ENCODE results near the gene MANBA. TPM values are rescaled to one million over a fixed set of nuclear protein-coding genes. Genes with fewer than 3 reads are reported as not detected.

MANBA gene
- total RNA-seq, 2 experiments from 2014 or later: 13.8 to 15.2 TPM

- no peaks in the 10 kb centered on the region for H3K27me3 Mint-ChIP-seq
- no peak overlapping the region for H3K27ac Mint-ChIP-seq
- H3K4me1 Mint-ChIP-seq: peaks cover 5% of the 10 kb centered on the region
- no peak overlapping the region for H3K4me3 Mint-ChIP-seq
- CTCF ChIA-PET: no interaction called here
- no peaks in the 10 kb centered on the region for H3K9me3 Mint-ChIP-seq
- DNase-seq: no peak
- POLR2A ChIA-PET: no interaction called here
- peaks cover 5% of the 10 kb centered on the region for H3K36me3 Mint-ChIP-seq (ENCODE audit: low read depth)
These were observed 25.5 kb upstream of the MANBA start for GRCh38 chr4:102786279-102786678.

DNA sequence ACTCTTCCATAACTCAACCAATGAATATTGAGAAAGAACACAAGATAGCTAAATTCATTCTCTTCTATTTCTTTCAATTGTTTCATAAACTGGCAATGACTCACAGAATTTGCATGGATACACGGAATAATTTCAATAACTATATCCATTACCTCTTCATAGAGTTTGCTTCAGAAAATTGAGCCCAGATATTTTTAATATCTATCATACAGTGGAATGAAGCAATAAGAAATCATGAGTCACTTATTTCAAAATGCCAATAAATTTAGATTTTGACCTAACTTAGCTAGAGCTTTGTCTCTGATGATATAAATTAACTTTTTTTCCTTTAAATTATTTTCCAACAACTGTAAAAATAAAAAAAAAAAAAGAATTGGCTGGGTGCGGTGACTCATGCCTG, 22.2 kb upstream of the MANBA start:
- no peaks in the 10 kb centered on the region for H3K9me3 Mint-ChIP-seq
- POLR2A ChIA-PET: no interaction called here

DNA sequence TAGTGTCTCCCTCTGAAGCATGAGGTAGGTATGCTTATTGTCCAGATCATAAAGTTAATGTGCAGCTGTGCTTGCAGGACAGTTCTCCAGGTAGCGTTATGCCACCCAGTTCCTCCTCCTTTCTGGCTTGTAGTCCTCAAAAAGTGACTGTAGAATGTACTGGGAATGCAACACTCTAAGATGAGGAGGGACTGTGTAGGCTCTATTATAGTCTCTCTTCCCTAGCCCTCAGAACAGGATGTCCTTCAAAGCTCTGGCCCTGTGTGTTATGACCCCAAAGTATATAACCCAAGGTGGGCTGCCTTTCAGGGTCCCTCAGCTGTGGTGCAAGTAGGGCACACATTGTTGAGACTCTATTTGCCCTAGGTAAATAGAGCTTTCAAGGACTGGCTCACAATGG, 20.8 kb upstream of the MANBA start:
- Mint-ChIP-seq H3K36me3 (ENCODE audit: low read depth) (no peaks in the 10 kb centered on the region), H3K9me3 (no peaks in the 10 kb centered on the region), H3K4me3 (no peak overlapping the region), H3K27me3 (peaks cover 6% of the 10 kb centered on the region), H3K27ac (no peak overlapping the region), H3K4me1 (no peaks in the 10 kb centered on the region)
- POLR2A ChIA-PET: no interaction called here
- DNase-seq: no peak
- CTCF ChIA-PET: interaction anchor here (0.6 kb wide), 1 partner anchor 1053 kb away, joined by 4 read pairs; no protein-coding TSS in a partner anchor

More for the DNA sequence above, 22.2 kb upstream of the MANBA start:
- CTCF ChIA-PET: interaction anchor here (0.7 kb wide), 1 partner anchor 337 kb away, joined by 6 read pairs; no protein-coding TSS in a partner anchor
- no peak overlapping the region for H3K27ac Mint-ChIP-seq
- no peak overlapping the region for H3K4me3 Mint-ChIP-seq
- H3K36me3 Mint-ChIP-seq (ENCODE audit: low read depth): no peaks in the 10 kb centered on the region
- DNase-seq: no peak
- no peaks in the 10 kb centered on the region for H3K4me1 Mint-ChIP-seq
- peaks cover 1% of the 10 kb centered on the region for H3K27me3 Mint-ChIP-seq

DNA sequence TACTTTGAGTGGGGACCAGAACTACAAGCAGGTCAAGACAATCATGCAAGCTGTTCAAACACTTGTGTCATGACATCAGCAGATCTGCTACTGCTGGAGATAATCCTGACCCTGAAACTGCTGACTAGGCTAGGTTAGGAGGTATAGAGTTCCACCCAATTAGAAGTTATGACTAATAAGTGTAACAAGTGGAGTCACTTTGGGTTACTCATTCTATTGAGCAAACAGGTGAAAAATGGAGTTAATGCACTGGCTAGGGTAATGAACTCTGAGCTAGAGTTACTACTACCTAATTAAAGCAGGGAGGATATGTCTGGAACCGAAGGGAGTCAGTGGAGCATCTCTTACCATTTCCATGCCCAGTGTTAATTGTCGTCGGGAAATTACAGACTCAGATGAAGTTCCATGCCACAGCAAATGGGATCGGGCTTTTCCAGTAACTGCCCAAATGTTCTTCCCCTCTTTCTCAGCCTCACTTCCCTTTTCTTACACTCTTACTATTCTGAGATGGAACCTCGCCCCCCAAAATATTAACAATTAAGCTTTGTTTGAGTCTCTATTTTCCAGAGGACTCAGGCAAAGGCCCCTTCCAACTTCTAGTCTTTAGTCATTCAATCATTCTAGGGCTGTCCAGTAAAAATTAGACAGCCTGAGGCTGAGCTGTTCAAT, 19.8 kb upstream of the MANBA start:
- Mint-ChIP-seq H3K27ac (no peak overlapping the region), H3K4me1 (no peaks in the 10 kb centered on the region), H3K27me3 (peaks cover 6% of the 10 kb centered on the region), H3K36me3 (ENCODE audit: low read depth) (no peaks in the 10 kb centered on the region), H3K9me3 (no peaks in the 10 kb centered on the region), H3K4me3 (no peak overlapping the region)
- ChIA-PET POLR2A (no interaction called here), CTCF (no interaction called here)
- no peak for DNase-seq

- ChIA-PET CTCF (interaction anchor here (0.6 kb wide), 1 partner anchor 66 kb away, joined by 3 read pairs; no protein-coding TSS in a partner anchor), POLR2A (interaction anchor here (0.6 kb wide), 1 partner anchor 60 kb away, joined by 6 read pairs; no protein-coding TSS in a partner anchor)
- H3K36me3 Mint-ChIP-seq (ENCODE audit: low read depth): no peaks in the 10 kb centered on the region
- H3K4me1 Mint-ChIP-seq: no peaks in the 10 kb centered on the region
- no peak overlapping the region for H3K4me3 Mint-ChIP-seq
- peaks cover 6% of the 10 kb centered on the region for H3K27me3 Mint-ChIP-seq
- no peaks in the 10 kb centered on the region for H3K9me3 Mint-ChIP-seq
- DNase-seq: no peak
- H3K27ac Mint-ChIP-seq: no peak overlapping the region
These were observed 18.4 kb upstream of the MANBA start for GRCh38 chr4:102779204-102779603.

DNA sequence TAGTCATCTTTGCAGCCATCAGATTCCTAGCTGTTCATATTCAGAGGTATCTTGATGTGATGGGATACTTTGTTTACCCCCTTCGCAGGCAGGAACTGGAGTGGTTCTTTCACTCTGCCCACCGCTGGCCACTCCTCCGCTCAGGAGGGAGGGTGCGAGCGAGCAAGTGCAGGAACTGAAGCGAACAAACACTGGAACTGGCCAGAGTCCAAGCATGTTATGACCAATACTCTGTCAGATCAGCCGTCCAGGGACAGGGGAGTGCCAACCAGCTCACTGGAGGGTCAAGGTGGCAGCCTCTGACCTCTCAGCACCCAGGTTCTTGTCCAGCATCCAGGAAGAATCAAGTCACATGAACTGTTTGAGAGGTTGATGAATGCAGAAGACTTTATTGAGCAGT, 18.0 kb upstream of the MANBA start:
- ChIA-PET CTCF (no interaction called here), POLR2A (no interaction called here)
- Mint-ChIP-seq H3K9me3 (no peaks in the 10 kb centered on the region), H3K27ac (no peak overlapping the region), H3K36me3 (ENCODE audit: low read depth) (no peaks in the 10 kb centered on the region), H3K27me3 (peaks cover 6% of the 10 kb centered on the region), H3K4me3 (no peak overlapping the region), H3K4me1 (no peaks in the 10 kb centered on the region)
- DNase-seq: no peak

DNA sequence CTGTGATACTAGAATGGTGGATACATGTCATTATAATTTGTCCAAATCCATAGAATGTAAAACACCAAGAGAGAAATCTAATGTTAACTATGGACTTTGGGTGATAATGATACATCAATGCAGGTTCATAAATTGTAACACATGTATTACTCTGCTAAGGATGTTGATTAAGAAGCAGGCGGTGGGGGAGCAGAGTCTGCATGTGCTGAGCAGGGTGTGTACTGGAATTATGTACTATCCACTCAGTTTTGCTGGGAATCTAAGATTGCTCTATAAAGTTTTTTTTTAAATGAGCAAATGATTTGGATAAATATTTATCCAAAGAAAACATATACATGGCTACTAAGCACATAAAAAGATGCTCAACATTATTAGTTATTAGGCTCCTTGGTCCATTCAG, 15.0 kb upstream of the MANBA start:
- H3K9me3 Mint-ChIP-seq: no peaks in the 10 kb centered on the region
- no peaks in the 10 kb centered on the region for H3K36me3 Mint-ChIP-seq (ENCODE audit: low read depth)
- H3K4me3 Mint-ChIP-seq: no peak overlapping the region
- peaks cover 6% of the 10 kb centered on the region for H3K27me3 Mint-ChIP-seq
- no peaks in the 10 kb centered on the region for H3K4me1 Mint-ChIP-seq
- no peak overlapping the region for H3K27ac Mint-ChIP-seq
- CTCF ChIA-PET: no interaction called here
- POLR2A ChIA-PET: no interaction called here
- DNase-seq: no peak

DNA sequence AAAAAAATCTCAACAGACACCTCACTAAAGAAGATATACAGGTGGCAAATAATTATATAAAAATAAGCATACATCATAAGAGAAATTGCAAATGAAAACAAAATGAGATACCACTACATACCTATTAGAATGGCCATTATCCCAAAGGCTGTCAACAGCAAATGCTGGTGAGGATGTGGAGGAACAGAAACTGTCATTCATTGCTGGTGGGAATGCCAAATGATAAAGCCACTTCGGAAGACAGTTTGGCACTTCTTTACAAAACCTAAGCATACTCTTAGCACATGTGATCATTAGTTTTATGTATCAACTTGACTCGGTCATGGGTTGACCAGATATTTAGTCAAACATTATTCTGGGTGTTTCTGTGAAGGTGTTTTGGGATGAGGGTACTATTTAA, 13.5 kb upstream of the MANBA start:
- ChIA-PET POLR2A (no interaction called here), CTCF (interaction anchor here (1.0 kb wide), 1 partner anchor 19 kb away, joined by 3 read pairs; no protein-coding TSS in a partner anchor)
- Mint-ChIP-seq H3K4me3 (no peak overlapping the region), H3K4me1 (no peaks in the 10 kb centered on the region), H3K27me3 (peaks cover 10% of the 10 kb centered on the region), H3K9me3 (no peaks in the 10 kb centered on the region), H3K36me3 (ENCODE audit: low read depth) (no peaks in the 10 kb centered on the region), H3K27ac (no peak overlapping the region)
- DNase-seq: no peak

DNA sequence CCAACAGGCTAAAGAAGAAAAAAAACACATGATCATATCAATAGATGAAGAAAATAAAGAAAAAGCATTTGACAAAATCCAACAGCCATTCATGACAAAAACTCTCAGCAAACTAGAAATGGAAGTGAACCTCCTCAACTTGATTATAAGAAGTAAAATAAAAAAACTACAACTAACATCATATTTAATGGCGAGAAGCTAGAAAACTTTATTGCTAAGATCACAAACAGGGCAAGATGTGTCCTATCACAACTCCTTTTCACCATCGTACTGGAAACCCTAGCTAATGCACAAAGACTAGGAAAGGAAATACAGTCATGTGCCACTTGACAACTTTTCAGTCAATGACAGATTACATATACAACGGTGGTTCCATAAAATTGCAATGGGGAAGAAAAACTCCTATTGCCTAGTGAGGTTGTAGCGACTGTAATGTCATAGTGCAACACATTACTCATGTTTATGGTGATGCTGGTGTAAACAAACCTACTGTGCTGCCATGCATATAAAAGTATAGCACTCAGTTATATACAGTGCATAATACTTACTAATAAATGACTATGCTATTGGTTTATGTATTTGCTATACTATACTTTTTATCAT, 12.1 kb upstream of the MANBA start:
- Mint-ChIP-seq H3K27me3 (peaks cover 8% of the 10 kb centered on the region), H3K27ac (no peak overlapping the region), H3K4me1 (no peaks in the 10 kb centered on the region), H3K36me3 (ENCODE audit: low read depth) (no peaks in the 10 kb centered on the region), H3K4me3 (no peak overlapping the region), H3K9me3 (no peaks in the 10 kb centered on the region)
- POLR2A ChIA-PET: no interaction called here
- CTCF ChIA-PET: no interaction called here
- no peak for DNase-seq

DNA sequence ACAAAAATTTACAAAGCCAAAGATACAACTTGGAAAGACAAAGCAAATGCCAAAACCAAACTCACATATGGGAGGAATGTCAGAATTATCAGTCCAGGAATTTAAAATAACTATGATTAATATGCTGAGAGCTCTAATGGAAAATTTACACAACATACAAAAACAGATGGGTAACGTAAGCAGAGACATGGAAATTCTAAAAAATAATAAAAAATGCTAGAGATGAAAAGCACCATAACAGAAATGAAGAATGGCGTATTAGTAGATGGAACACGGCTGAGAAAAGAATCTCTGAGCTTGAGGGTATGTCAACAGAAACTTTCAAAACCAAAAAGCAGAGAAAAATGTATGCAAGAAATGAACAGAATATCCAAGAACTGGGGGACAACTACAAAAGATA, 4.1 kb upstream of the MANBA start:
- Mint-ChIP-seq H3K4me1 (peaks cover 17% of the 10 kb centered on the region), H3K27ac (no peak overlapping the region), H3K27me3 (peaks cover 6% of the 10 kb centered on the region), H3K4me3 (no peak overlapping the region), H3K36me3 (ENCODE audit: low read depth) (no peaks in the 10 kb centered on the region), H3K9me3 (no peaks in the 10 kb centered on the region)
- CTCF ChIA-PET: no interaction called here
- DNase-seq: no peak
- POLR2A ChIA-PET: no interaction called here

DNA sequence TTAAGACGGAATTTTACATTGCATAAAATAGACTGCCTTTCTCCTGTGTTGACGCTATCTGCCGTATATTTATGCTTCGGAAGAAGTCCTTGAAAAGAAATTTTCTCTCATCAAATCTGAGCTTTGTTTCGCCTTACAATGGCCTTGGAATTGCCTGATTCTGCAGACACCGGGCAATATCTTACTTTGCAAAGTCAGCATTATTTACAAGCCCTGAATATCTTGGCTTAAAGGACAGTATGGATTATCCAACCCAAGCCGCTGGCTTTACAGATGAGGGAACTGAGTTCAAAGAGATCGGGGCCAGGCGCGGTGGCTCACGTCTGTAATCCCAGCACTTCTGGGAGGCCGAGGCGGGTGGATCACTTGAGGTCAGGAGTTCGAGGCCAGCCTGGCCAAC, 1.1 kb upstream of the MANBA start:
- H3K27ac Mint-ChIP-seq: no peak overlapping the region
- POLR2A ChIA-PET: no interaction called here
- CTCF ChIA-PET: interaction anchor here (0.6 to 2.0 kb wide), 4 partner anchors 10 to 48 kb away, joined by 3 to 8 read pairs (median 4); no protein-coding TSS in a partner anchor
- peaks cover 4% of the 10 kb centered on the region for H3K36me3 Mint-ChIP-seq (ENCODE audit: low read depth)
- DNase-seq: no peak
- H3K27me3 Mint-ChIP-seq: peaks cover 4% of the 10 kb centered on the region
- peaks cover 34% of the 10 kb centered on the region for H3K4me1 Mint-ChIP-seq
- peak overlapping the region; percentile 94 for H3K4me3 Mint-ChIP-seq
- H3K9me3 Mint-ChIP-seq: no peaks in the 10 kb centered on the region

DNA sequence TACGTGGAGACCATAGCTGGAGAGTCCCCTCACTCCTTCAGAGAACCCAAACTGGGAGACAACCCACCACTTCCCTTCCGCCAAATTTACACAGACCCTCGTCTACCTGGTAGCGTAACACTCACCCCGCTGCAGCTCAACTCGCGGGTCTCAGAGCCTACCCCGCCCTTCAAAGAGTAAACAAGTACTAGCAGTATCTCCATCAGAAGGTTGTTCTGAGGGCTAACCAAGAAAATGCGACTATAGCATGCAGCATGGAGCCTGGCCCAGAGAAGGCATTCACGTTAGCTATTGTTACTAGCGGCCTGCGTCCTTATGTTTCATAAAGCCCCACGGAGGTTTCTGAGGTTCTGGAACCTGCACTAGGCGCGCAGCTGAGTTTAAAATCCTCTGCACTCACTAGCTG, 531 bp upstream of the MANBA start:
- H3K27ac Mint-ChIP-seq: peak overlapping the region; percentile 86
- H3K27me3 Mint-ChIP-seq: peaks cover 4% of the 10 kb centered on the region
- H3K36me3 Mint-ChIP-seq (ENCODE audit: low read depth): peaks cover 4% of the 10 kb centered on the region
- POLR2A ChIA-PET: interaction anchor here (0.8 kb wide), 1 partner anchor 218 kb away, joined by 3 read pairs; no protein-coding TSS in a partner anchor
- peak; percentile 24 for DNase-seq
- H3K4me1 Mint-ChIP-seq: peaks cover 35% of the 10 kb centered on the region
- CTCF ChIA-PET: interaction anchor here (0.6 to 2.0 kb wide), 5 partner anchors 9 to 73 kb away, joined by 3 to 8 read pairs (median 4); no protein-coding TSS in a partner anchor
- peaks cover 1% of the 10 kb centered on the region for H3K9me3 Mint-ChIP-seq
- H3K4me3 Mint-ChIP-seq: peak overlapping the region; percentile 94

GRCh38 chr4:102759831-102760644, 730 bp downstream of the MANBA start:
- Mint-ChIP-seq H3K36me3 (ENCODE audit: low read depth) (peaks cover 4% of the 10 kb centered on the region), H3K27ac (peak overlapping the region; percentile 86), H3K4me3 (peak overlapping the region; percentile 94), H3K27me3 (peaks cover 4% of the 10 kb centered on the region), H3K4me1 (peaks cover 39% of the 10 kb centered on the region), H3K9me3 (peaks cover 3% of the 10 kb centered on the region)
- POLR2A ChIA-PET: no interaction called here
- peak; percentile 13 for DNase-seq
- CTCF ChIA-PET: interaction anchor here (0.6 to 2.0 kb wide), 5 partner anchors 8 to 402 kb away, joined by 3 to 8 read pairs (median 4); no protein-coding TSS in a partner anchor

Data from activated CD4-positive, alpha-beta T cell treated with anti-CD3 and anti-CD28 coated beads, Interleukin-2, amount 10 ng/mL, durations not matched to agents 7 days and 5 days (primary cell).